IMR-90 (cell line): ENCODE data around the gene RGS10.

Experiments
- CEBPB ChIP-seq: IDR thresholded peaks from 2 replicates; pipeline ENCODE4 v1.6.1; 2012; ENCODE audit warnings: low read depth, low read length, improper control_type of control experiment
- CTCF ChIP-seq: conservative IDR thresholded peaks from 2 replicates; pipeline ENCODE4 v1.5.1; 2012; ENCODE audit warnings: mild to moderate bottlenecking, low read depth, low read length, improper control_type of control experiment
- MAFK ChIP-seq: IDR thresholded peaks from 2 replicates; pipeline ENCODE4 v1.6.1; 2012; ENCODE audit warnings: low read depth, low read length, improper control_type of control experiment
- MAZ ChIP-seq: IDR thresholded peaks from 2 replicates; pipeline ENCODE4 v1.6.1; 2012; ENCODE audit warnings: low read depth, mild to moderate bottlenecking, low read length, improper control_type of control experiment, moderate library complexity, borderline replicate concordance
- MXI1 ChIP-seq: IDR thresholded peaks from 2 replicates; pipeline ENCODE4 v1.6.1; 2012; ENCODE audit warnings: low read depth, mild to moderate bottlenecking, low read length, moderate library complexity, borderline replicate concordance
- POLR2A ChIP-seq: IDR thresholded peaks from 2 replicates; pipeline ENCODE4 v1.6.1; 2012; ENCODE audit warnings: mild to moderate bottlenecking, low read depth, low read length
- SMC3 ChIP-seq: fragments of 150-350 bp; IDR thresholded peaks from 2 replicates; pipeline ENCODE4 v1.6.1; 2016; ENCODE audit warnings: low read depth, mild to moderate bottlenecking, antibody characterized with exemption, low read length, moderate library complexity
- USF2 ChIP-seq: fragments of 150-350 bp; IDR thresholded peaks from 2 replicates; pipeline ENCODE4 v1.6.1; 2017; ENCODE audit warnings: mild to moderate bottlenecking, antibody characterized with exemption, low read length, low read depth

DNA sequence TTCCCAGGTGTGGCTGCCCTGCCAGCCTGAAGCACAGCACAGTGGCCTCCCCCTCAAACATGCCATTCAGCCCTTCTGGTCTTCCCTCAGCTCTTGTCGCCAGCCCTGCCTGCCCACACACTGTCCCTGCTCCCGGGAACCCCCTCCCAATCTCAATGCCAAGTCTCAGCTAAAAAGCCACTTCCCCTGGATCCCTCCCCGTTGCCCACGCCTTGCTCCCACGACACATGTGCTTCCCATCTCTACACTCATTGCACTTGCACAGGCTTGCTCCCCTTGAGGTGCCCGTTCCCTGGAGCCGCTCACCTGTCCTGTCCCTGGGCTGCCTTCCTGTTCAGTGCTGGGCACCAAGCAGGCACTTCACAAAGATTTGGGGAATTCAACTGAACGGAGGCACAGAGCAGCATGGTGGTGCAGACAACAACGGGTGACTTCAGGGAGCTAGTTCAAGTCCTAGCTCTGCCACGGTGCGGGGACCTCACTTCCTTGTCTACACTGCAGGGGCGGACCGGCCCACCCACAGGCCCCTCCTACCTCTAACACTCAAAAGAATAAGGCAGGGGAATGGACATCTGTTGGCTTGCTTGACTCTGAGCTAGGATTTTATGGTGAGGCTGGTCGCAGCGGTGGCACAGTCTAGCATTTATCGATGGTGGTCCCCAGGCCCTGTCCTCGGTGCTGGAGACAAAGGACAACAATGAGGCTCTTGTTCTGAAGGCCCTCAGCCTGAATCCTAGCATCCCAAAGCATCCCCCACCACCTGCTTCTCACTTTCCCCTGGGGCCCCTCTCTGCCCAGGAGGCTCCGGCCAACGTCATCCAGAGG, 18.4 kb downstream of the RGS10 start:
- TF ChIP-seq MAFK (no peak), CTCF (no peak), CEBPB (no peak), USF2 (no peak), POLR2A (no peak), MXI1 (no peak), MAZ (no peak), SMC3 (no peak)
